Mucosa of descending colon (tissue), 3 donors: ENCODE measurements around the gene RAD51B. TPM values are rescaled to one million over a fixed set of nuclear protein-coding genes. Genes with fewer than 3 reads are reported as not detected.
A peak's percentile ranks its signal among the peaks of the same experiment; 100 is the strongest.

Experiments
- ATAC-seq: fragments of 200-7000 bp; cut with Tn5 transposase; one replicate; pipeline ENCODE4 v1.9.1; 2020; ENCODE audit warnings: mild to moderate bottlenecking, moderate library complexity
- DNase-seq, 3 donors: peaks; one replicate each; pipeline ENCODE4 v3.0.0-alpha.2; 2020
- H3K36me3 ChIP-seq: fragments of 200-600 bp; one replicate; pipeline ENCODE4 v1.8.0; 2021; ENCODE audit warnings: low read depth, mild to moderate bottlenecking
- H3K4me1 ChIP-seq: fragments of 200-600 bp; one replicate; pipeline ENCODE4 v1.8.0; 2021; ENCODE audit warnings: low read depth, mild to moderate bottlenecking
- H3K4me3 ChIP-seq: fragments of 200-600 bp; one replicate; pipeline ENCODE4 v1.8.0; 2021; ENCODE audit warnings: mild to moderate bottlenecking
- H3K9me3 ChIP-seq: fragments of 200-600 bp; one replicate; pipeline ENCODE4 v1.8.0; 2021; ENCODE audit warnings: mild to moderate bottlenecking
- intact Hi-C, 2 donors: fragments of 100-400 bp; cut with DNase I in 1 of 2; cut with micrococcal nuclease in 1 of 2; formaldehyde crosslinking; loops; one replicate each; pipeline versions ENCODE4 v1.11.0 to v1.11.1; 2022; cut with DNase I, micrococcal nuclease
- total RNA-seq, 3 donors: library from RNA; stranded (reverse); fragmentation: NEBNext Ultra II Directional in 2 of 3; extraction: Animal tissue kit (Norgen Biotek cat#: 25700) in 2 of 3; gene quantifications; one replicate each; pipeline versions ENCODE4 v1.2.1 to v1.2.4, GENCODE V29; 2021 to 2023
- TF ChIP-seq, protein P1 (sequence below): fragments of 200-600 bp; IDR thresholded peaks from one replicate; pipeline ENCODE4 v1.8.0; 2022; ENCODE audit warnings: antibody characterized with exemption, mild to moderate bottlenecking
- donor health status: DM: no; HTN: no; CAD: no; lungs with moderate emphysema.
- donor health status: DM: no; HTN: no; CAD: no.
- donor health status: DM: no; HTN: yes; CAD: no.

RAD51B gene
- total RNA-seq, 3 donors from 2014 or later = 15.8 to 23.3 (median 20.9) TPM

DNA sequence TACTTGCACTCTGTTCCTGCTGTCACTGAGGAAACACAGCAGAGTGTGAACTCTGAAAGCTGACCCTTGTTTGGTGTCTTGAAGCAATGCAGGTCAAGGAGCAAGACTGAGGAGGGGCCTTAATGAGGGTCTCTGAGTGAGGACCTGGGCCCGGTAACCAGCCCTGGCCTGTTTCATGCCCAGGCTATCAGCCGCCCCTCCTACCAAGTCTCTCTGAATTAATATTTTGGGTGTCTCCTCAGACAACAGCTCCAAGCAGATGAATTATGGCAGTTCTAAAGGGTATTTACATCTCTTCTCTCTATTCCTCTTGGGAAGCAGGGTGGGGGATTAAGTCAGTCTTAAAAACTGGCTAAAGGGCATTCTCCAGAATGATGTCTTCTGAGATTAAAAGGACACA lies 578.8 kb downstream of the RAD51B start:
- Histone ChIP-seq H3K36me3 (no peaks in the 10 kb centered on the region), H3K4me1 (no peaks in the 10 kb centered on the region), H3K4me3 (no peak overlapping the region), H3K9me3 (no peaks in the 10 kb centered on the region)
- TF ChIP-seq, protein P1, sequence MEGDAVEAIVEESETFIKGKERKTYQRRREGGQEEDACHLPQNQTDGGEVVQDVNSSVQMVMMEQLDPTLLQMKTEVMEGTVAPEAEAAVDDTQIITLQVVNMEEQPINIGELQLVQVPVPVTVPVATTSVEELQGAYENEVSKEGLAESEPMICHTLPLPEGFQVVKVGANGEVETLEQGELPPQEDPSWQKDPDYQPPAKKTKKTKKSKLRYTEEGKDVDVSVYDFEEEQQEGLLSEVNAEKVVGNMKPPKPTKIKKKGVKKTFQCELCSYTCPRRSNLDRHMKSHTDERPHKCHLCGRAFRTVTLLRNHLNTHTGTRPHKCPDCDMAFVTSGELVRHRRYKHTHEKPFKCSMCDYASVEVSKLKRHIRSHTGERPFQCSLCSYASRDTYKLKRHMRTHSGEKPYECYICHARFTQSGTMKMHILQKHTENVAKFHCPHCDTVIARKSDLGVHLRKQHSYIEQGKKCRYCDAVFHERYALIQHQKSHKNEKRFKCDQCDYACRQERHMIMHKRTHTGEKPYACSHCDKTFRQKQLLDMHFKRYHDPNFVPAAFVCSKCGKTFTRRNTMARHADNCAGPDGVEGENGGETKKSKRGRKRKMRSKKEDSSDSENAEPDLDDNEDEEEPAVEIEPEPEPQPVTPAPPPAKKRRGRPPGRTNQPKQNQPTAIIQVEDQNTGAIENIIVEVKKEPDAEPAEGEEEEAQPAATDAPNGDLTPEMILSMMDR = no peak
- ATAC-seq = no peak
- intact Hi-C loops = loop anchor here in 1 of 2 donors (10.0 kb wide), 1 partner anchor 396 kb away; the partner anchor contains the start of gene ZFP36L1
- no peak for DNase-seq

DNA sequence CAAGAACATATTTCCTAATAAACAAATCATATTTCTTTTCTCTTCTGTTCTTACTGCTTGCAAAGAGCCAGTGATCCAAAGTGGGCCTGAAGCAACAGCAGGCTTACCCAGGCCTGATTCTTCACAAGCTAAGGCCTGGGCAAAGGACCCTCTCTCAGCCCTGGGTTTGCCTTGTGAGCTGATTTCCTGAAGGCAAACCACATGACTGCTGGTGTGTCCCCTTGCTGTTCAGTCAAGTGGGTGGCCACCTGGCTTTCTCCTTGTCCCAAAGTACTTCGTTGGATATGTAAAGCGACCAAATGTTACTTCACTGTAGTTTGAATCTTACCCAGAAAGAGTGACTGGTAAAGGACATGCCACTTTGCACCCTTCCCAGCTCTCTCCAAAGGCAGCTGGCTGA lies 580.4 kb downstream of the RAD51B start:
- Histone ChIP-seq H3K4me1 (no peaks in the 10 kb centered on the region), H3K9me3 (no peaks in the 10 kb centered on the region), H3K4me3 (no peak overlapping the region), H3K36me3 (no peaks in the 10 kb centered on the region)
- intact Hi-C loops = loop anchor here in 1 of 2 donors (10.0 kb wide), 1 partner anchor 395 kb away; the partner anchor contains the start of gene ZFP36L1
- TF ChIP-seq, protein P1 = no peak
- DNase-seq = no peak
- no peak for ATAC-seq

DNA sequence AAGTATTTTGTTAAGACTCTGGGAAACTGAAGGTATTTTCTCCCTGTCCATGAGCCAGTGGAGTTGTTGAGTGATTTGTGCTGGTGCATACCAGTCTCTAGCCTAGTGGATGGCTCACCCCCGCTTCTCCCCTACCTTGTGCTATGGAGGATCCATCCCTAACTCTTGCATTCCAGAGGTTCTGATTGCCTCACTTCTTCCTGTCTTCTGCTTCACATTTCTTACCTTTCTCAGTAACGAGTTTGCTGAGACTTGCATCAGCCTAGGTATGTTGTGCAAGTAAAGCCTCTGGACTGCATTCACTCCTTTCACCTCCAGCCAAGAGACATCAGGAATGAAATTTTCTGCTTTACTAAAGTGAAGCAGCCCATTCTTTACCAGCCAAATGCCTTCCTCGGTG lies 581.7 kb downstream of the RAD51B start:
- TF ChIP-seq, protein P1 = no peak
- DNase-seq = no peak
- ATAC-seq = no peak
- Histone ChIP-seq H3K4me1 (no peaks in the 10 kb centered on the region), H3K36me3 (no peaks in the 10 kb centered on the region), H3K9me3 (no peaks in the 10 kb centered on the region), H3K4me3 (no peak overlapping the region)
- intact Hi-C loops = no loop called here

DNA sequence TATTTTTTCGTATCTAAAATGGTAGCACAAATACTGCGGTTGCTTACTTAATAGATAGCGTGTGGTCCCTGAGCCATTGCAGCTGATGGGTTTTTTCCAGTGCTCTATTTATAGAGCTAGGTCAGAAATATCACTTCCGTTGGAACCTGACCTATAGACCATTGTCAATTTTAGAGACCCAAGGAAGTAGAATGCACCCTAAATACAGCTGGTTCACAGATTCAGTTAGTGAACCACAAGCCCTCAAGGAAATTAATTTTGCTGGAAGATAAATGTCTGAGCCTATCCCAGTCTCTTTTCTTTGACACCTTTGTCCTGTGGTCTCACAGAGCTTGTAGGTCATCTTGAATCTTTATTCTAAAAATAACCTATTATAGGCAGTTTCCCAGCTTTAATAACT lies 582.3 kb downstream of the RAD51B start:
- no peaks in the 10 kb centered on the region for H3K9me3 ChIP-seq
- intact Hi-C loops = no loop called here
- ATAC-seq (peak; percentile 24), DNase-seq (no peak)
- no peak overlapping the region for H3K4me3 ChIP-seq
- TF ChIP-seq, protein P1 = no peak
- H3K36me3 ChIP-seq = no peaks in the 10 kb centered on the region
- H3K4me1 ChIP-seq = no peaks in the 10 kb centered on the region

DNA sequence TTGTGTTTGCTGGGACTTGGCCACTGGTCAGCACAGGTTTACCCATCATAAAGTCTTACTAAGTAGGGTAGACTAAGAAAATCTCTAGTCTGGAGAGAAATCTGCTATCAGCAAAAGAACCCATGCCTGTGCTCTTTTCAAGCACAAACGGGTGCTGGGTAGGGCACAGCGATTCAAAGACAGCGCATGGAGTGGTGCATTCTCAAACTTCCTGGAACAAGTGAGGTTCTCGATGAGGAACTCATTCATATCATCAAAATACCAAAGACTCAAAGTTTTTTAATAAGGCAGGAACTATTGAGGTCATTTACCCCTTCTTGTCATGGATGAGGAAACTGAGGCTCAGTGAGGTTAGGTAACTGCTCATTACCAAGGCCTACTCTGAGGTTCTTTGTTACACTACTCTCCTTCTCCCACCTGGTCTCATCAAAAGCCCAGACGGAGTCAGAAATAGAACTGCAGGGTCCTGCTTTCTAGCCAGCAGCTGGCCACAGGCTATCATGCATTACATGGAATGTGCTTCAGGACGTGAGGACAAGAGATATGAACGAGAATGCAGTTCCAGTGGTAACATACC lies 583.0 kb downstream of the RAD51B start:
- DNase-seq = no peak
- Histone ChIP-seq H3K4me1 (peaks cover 4% of the 10 kb centered on the region), H3K36me3 (no peaks in the 10 kb centered on the region), H3K4me3 (no peak overlapping the region), H3K9me3 (no peaks in the 10 kb centered on the region)
- no peak for ATAC-seq
- TF ChIP-seq, protein P1 = no peak
- intact Hi-C loops = no loop called here
